Neural progenitor cell (in vitro differentiated cells): Measurements from ENCODE around the gene PNPLA7.

Experiments
- EZH2 ChIP-seq: fragments of 200-600 bp; sonication (generic); IDR thresholded peaks from 2 replicates; pipeline ENCODE4 v1.6.1; 2017; ENCODE audit warnings: antibody characterized with exemption, mild to moderate bottlenecking, moderate library complexity
- EZH2phosphoT487 ChIP-seq: fragments of 200-600 bp; sonication (generic); IDR thresholded peaks from 2 replicates; pipeline ENCODE4 v1.6.1; 2017; ENCODE audit warnings: antibody characterized with exemption
- TF ChIP-seq, protein P1 (sequence below): fragments of 200-600 bp; sonication (generic); IDR thresholded peaks from 2 replicates; pipeline ENCODE4 v1.5.1; 2017; ENCODE audit warnings: antibody characterized with exemption, mild to moderate bottlenecking

DNA sequence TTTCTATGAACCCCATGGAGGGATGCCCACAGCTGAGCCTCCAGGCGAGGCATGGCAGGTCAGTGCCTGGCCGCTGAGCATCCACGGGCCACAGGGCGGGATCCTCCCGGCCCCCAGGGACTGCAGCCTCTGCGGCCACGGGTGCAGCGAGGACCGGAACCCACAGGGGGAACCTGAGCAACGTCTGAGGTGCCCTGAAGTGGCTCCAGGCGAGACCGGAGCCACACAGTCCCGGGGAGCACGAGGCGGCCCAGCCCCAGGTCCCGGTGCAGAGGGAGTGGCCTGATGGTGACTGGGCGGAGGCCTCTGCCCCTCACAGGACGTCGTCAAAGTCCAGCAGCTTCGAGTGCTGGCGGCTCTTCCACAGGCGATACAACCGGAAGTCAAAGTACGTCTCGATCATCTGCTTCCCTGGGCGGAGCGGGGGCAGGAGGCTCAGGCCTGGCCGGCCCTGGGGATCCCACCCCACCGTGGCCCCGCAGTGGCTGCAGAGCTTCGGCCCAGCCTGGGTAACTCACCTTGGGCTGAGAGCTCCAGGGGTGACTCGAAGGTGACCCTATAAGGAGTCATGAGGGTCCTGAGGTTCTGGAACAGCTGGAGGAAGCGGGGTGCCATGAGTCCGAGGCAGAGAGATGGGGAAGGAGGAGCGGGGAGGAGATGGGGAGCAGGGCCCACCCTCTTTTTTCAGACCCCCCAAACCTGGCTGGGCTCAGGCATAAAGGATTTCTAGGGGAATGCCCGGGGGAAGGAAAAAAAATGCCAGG, 100.9 kb downstream of the PNPLA7 start:
- TF ChIP-seq, protein P1, sequence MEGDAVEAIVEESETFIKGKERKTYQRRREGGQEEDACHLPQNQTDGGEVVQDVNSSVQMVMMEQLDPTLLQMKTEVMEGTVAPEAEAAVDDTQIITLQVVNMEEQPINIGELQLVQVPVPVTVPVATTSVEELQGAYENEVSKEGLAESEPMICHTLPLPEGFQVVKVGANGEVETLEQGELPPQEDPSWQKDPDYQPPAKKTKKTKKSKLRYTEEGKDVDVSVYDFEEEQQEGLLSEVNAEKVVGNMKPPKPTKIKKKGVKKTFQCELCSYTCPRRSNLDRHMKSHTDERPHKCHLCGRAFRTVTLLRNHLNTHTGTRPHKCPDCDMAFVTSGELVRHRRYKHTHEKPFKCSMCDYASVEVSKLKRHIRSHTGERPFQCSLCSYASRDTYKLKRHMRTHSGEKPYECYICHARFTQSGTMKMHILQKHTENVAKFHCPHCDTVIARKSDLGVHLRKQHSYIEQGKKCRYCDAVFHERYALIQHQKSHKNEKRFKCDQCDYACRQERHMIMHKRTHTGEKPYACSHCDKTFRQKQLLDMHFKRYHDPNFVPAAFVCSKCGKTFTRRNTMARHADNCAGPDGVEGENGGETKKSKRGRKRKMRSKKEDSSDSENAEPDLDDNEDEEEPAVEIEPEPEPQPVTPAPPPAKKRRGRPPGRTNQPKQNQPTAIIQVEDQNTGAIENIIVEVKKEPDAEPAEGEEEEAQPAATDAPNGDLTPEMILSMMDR, result no peak
- TF ChIP-seq EZH2 (no peak), EZH2phosphoT487 (no peak)
